B cell (primary cell): ENCODE results near the gene CYS1.

Source experiments
- EZH2 ChIP-seq: IDR thresholded peaks from 2 replicates; pipeline ENCODE4 v1.6.1; 2012; ENCODE audit warnings: borderline replicate concordance, low read depth, mild to moderate bottlenecking, moderate library complexity, low read length; ENCODE audit not compliant: insufficient read depth, poor library complexity, severe bottlenecking
- TF ChIP-seq, protein P1 (sequence below): fragments of 200-600 bp; IDR thresholded peaks from one replicate; pipeline ENCODE4 v1.8.0; 2022; ENCODE audit warnings: antibody characterized with exemption, mild to moderate bottlenecking

DNA sequence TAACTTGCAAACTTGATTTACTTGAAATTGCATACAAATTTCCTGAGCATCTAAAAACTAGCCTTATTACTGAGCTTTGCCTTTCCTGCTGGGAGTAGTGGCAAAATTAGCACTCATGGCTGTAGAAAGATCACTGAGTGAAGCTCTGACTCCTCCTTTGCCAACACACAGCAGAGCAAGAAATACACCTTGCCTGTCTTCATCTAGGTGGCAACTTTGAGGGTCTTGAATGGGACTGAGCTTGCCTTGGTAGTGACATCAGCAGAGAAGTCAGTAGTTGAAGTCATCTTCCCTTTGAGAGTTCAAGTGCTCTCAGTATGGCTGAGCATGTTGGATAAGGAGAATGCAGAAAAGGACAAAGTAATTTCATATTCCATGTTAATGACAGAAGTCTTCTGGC is 48.2 kb upstream of the CYS1 start:
- TF ChIP-seq, protein P1, sequence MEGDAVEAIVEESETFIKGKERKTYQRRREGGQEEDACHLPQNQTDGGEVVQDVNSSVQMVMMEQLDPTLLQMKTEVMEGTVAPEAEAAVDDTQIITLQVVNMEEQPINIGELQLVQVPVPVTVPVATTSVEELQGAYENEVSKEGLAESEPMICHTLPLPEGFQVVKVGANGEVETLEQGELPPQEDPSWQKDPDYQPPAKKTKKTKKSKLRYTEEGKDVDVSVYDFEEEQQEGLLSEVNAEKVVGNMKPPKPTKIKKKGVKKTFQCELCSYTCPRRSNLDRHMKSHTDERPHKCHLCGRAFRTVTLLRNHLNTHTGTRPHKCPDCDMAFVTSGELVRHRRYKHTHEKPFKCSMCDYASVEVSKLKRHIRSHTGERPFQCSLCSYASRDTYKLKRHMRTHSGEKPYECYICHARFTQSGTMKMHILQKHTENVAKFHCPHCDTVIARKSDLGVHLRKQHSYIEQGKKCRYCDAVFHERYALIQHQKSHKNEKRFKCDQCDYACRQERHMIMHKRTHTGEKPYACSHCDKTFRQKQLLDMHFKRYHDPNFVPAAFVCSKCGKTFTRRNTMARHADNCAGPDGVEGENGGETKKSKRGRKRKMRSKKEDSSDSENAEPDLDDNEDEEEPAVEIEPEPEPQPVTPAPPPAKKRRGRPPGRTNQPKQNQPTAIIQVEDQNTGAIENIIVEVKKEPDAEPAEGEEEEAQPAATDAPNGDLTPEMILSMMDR: no peak
- TF ChIP-seq EZH2: no peak
